ENCODE measurements around the gene PNPLA1. TPM values are rescaled to one million over a fixed set of nuclear protein-coding genes. Genes with fewer than 3 reads are reported as not detected.

PNPLA1 gene
- not detected in 2 replicates for total RNA-seq

DNA sequence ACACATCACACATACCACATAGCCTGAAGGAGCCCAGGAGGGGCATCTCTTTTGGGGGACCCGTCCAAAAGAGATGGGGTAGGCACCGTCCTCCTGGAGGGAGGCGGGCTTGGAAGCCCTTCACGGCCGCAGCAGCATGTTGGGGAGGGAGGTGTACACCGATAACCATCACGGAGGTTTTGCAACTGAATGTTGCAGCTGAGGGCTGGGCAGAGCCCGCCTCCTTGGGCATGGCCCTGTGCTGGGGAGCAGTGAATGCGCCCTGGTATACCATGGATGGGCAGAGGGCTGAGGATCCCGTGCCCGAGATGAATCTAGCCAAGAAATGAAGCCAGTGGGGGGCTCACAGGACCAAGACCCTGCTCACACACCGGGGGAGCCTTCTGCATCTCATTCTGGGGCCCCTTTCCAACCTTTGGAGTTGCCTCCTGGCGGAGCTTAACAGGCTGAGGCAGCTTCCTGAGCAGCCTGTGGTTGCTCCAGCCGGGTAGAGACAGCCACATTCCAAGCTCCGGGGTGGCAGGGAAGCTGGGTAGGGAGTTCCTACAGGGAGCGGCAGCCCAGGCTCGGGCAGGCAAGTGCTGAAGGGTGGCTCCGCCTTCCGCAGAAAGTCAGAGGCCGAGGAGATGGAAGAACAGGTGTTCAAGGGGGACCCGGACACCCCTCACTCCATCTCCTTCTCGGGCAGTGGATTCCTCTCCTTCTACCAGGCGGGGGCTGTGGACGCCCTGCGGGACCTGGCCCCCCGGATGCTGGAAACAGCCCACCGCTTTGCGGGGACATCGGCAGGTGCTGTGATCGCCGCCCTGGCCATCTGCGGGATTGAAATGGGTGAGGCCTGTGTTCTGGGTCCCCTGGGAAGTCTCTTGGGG is at the start of gene PNPLA1:
Gene PNPLA1, plus strand, starts transcription at position 227 of the 872 bp plus-strand sequence. Its CDS starts 400 bp downstream, at position 627.
- no peak for DNase-seq (ENCODE audit: low read depth, low spot score)

- DNase-seq (ENCODE audit: low read depth, low spot score): no peak
These were observed 49.6 kb upstream of the PNPLA1 start for GRCh38 chr6:36220226-36220625.

- DNase-seq (ENCODE audit: low read depth, low spot score): no peak
These were observed 48.2 kb upstream of the PNPLA1 start for GRCh38 chr6:36221674-36222073.

DNA sequence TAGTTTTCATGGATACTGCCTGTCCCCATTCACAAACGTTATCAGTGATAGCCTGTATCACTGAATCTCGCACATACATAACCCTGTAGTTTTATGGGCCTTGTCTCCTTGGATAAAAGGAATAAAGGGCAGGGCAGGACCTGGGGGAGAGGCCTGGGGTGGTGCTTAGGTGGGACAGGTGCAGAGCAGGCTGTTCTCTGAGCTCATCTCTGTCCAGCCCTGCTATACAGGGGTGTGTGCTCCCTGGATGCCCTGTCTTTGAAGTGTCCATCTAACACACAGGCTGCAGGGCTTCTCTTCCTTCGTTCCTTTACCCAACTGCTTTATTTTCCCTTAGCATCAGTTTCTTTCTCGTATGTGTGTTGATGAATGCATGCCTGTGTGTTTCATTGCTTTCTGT is 46.9 kb upstream of the PNPLA1 start:
- no peak for DNase-seq (ENCODE audit: low read depth, low spot score)

DNA sequence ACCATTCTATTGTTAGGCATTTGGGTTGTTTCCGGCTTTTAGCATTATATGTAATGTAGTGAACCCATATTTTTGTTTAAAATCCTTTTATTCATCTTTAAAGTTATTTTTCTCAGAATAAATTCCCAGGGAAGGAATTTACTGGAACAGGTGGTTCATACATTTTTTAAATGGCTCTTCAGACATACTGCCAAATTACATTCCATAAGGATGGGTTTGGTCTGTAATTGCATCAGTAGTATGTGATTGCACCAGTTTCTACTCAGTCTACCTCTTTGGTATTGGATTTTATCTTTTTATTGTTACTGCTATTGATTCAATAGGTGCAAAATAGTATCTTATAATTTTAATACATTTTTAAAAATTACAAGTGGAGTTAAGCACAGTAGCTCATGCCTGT is 46.2 kb upstream of the PNPLA1 start:
- DNase-seq (ENCODE audit: low read depth, low spot score): no peak

- DNase-seq (ENCODE audit: low read depth, low spot score): no peak
These were observed 44.9 kb upstream of the PNPLA1 start for GRCh38 chr6:36224918-36225461.

- no peak for DNase-seq (ENCODE audit: low read depth, low spot score)
These were observed 43.3 kb upstream of the PNPLA1 start for GRCh38 chr6:36226438-36227047.

DNA sequence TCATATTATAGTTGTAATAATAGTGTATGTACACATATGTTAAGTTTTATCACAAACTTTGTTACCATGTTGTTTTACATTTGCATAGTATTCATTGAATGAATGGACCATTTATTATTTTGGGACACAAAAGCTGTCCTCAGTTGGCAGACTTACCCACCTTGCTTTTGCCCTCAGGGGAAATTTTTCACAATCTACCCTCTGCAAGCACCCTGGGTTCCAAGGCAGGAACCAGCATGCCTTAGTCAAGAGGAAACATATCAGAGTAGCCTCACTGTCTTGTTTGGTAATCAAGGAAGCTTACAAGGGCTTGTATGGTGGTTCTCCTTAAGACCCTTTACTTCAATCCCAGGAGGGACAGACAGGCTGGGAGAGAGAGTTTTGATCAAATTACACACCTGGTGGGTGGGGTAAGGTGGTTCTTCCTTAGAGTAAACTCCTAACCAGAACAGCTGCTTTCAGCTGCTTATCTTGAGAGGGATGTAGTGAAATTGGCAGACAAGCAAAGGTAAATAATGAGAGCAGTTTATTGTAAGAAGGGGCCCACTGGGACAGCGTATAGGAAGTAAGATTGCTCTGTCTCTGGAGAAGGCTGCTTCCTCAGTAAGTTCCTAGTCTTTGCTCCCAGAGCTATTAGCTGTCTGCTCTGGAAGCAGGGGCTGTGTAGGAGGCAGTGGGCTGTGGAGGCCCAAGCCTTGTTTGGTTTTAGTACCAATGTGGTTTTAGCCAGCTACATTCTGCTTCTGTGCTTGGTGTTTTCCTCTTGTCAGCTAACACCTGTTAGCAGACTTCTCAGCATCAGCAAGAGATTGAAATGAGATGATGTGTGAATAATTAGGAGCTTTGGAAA is 42.3 kb upstream of the PNPLA1 start:
- no peak for DNase-seq (ENCODE audit: low read depth, low spot score)

DNA sequence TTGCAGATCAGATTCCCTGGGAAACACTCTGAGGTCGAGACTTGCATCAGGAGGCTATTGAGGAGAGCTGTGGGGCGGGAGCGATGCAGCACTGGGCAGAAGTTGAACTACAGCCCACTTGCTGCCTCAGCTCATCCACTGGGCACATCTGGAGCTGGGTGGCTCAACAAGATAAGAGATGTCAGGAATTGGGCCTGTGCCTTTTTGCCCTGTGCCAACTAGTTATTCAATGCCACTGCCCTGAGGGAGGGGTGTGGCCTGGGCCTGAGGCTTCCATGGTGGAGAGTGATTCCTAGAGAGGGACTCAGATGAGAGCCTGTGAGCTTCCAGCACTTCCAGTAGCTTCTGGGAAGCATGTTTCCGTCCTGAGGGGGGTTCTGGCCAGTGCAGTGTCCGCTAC is 40.6 kb upstream of the PNPLA1 start:
- no peak for DNase-seq (ENCODE audit: low read depth, low spot score)

DNA sequence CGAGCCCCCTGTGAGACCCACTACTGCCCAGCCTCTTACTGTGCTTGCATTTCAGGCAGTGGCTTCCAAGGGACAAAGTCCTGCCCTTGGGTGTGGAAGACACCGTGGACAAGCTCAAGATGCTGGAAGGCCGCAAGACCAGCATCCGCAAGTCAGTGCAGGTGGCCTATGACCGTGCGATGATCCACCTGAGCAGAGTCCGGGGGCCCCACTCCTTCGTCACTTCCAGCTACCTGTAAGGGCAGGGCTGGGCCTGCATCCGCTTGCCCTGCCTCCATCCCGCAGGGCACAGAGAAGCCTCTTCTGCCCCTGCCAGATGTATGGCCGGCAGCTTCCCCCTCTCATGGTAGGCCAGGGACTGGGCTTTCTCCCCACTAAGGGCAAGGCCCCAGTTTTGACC is 39.5 kb upstream of the PNPLA1 start:
- DNase-seq (ENCODE audit: low read depth, low spot score): no peak

GRCh38 chr6:36232172-36232571 is 37.7 kb upstream of the PNPLA1 start:
- DNase-seq (ENCODE audit: low read depth, low spot score): no peak

- DNase-seq (ENCODE audit: low read depth, low spot score): no peak
These were observed 34.6 kb upstream of the PNPLA1 start for GRCh38 chr6:36235309-36235708.

DNA sequence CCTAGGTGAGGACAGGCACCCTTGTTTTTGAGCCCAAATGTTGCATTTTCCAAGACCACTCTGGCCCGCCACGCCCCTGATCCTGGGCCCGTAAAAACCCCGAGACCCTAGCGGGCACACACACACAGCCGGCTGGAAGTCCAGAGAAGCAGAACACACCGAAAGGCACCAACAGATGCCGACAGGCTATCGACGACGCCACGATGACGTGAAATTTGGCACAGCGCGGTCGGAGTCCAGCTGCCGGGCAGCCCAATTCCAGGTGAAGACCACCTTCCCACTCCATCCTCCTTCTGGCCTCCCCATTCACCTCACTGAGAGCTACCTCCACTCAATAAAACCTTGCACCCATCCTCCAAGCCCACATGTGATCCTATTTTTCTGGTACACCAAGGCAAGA is 34.0 kb upstream of the PNPLA1 start:
- DNase-seq (ENCODE audit: low read depth, low spot score): no peak

- no peak for DNase-seq (ENCODE audit: low read depth, low spot score)
These were observed 30.1 kb upstream of the PNPLA1 start for GRCh38 chr6:36239774-36240173.

- DNase-seq (ENCODE audit: low read depth, low spot score): no peak
These were observed 28.1 kb upstream of the PNPLA1 start for GRCh38 chr6:36241728-36242127.

GRCh38 chr6:36242161-36242560 is 27.7 kb upstream of the PNPLA1 start:
- DNase-seq (ENCODE audit: low read depth, low spot score): no peak

- no peak for DNase-seq (ENCODE audit: low read depth, low spot score)
These were observed 27.2 kb upstream of the PNPLA1 start for GRCh38 chr6:36242626-36243025.

DNA sequence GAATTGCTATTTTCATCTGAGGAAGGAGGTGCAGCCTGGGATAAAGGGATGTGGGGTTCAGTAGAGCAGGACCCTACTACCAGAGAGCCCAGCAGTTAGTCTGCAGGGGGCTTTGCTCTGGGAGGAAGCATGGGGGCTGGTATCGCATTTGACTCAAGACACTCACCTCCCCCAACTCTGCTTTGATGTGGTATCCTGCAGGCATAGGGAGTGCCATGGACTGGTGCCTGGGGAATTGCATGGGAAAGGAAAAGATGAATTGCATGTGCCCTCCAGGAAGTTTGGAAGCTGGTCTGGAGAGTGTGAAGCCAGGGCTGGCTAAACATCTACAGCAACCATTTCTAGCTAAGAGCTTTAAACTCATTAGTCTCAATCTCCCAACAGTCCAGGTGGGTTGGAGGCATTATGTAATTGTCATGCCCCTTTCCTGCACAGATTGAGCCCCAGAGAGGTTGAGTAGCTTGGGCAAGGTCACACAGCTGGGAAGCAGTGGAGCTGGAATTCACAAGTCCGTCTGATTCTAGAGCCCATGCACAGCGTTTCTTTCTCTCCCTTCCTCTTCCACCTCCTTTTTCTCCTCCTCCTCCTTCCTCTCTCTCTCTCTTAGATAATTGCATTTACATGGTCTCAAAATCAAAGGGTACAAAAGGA is 26.2 kb upstream of the PNPLA1 start:
- no peak for DNase-seq (ENCODE audit: low read depth, low spot score)

- peak; percentile 41 for DNase-seq (ENCODE audit: low read depth, low spot score)
These were observed 25.1 kb upstream of the PNPLA1 start for GRCh38 chr6:36244641-36245280.

GRCh38 chr6:36245572-36246061 is 24.2 kb upstream of the PNPLA1 start:
- DNase-seq (ENCODE audit: low read depth, low spot score): no peak
